DND-41 (cell line): ENCODE data around the gene SLC25A21.

Source experiments
- ATAC-seq: fragments of 200-7000 bp; cut with Tn5 transposase; 3 replicates; pipeline ENCODE4 v1.9.1; 2021; ENCODE audit warnings: low read depth; ENCODE audit not compliant: insufficient read depth
- DNase-seq: peaks from one replicate; pipeline ENCODE4 v3.0.0-alpha.2; 2020
- H2AFZ ChIP-seq: 2 replicates; pipeline ENCODE4 v1.6.0; 2012; ENCODE audit warnings: low read depth, low read length
- H3K27ac ChIP-seq: 2 replicates; pipeline ENCODE4 v1.5.1; 2012; ENCODE audit warnings: low read length, inconsistent platforms
- H3K27me3 ChIP-seq: fragments of 200-600 bp; sonication (generic); 2 replicates; pipeline ENCODE4 v1.6.0; 2012; ENCODE audit warnings: low read length, mild to moderate bottlenecking, inconsistent platforms; ENCODE audit not compliant: insufficient read depth, poor library complexity
- H3K36me3 ChIP-seq: 2 replicates; pipeline ENCODE4 v1.5.1; 2012; ENCODE audit warnings: low read length, inconsistent platforms; ENCODE audit not compliant: insufficient read depth
- H3K4me1 ChIP-seq: 2 replicates; pipeline ENCODE4 v1.5.1; 2012; ENCODE audit warnings: mild to moderate bottlenecking, low read length; ENCODE audit not compliant: insufficient read depth
- H3K4me2 ChIP-seq: 2 replicates; pipeline ENCODE4 v1.6.0; 2012; ENCODE audit warnings: mild to moderate bottlenecking, moderate library complexity, low read length, inconsistent platforms; ENCODE audit not compliant: insufficient read depth
- H3K4me3 ChIP-seq, 2 experiments: fragments of 200-600 bp in 1 of 2; shearing (Covaris generic) in 1 of 2; 2 replicates each; pipeline ENCODE4 v1.5.1; 2012 to 2016; ENCODE audit warnings: inconsistent platforms in 2 of 2, low read length in 2 of 2, mild to moderate bottlenecking in 2 of 2, low read depth in 1 of 2, moderate library complexity in 1 of 2
- H3K79me2 ChIP-seq: 2 replicates; pipeline ENCODE4 v1.6.0; 2012; ENCODE audit warnings: low read length, inconsistent platforms; ENCODE audit not compliant: insufficient read depth
- H3K9ac ChIP-seq: 2 replicates; pipeline ENCODE4 v1.6.0; 2012; ENCODE audit warnings: low read depth, mild to moderate bottlenecking, inconsistent platforms, low read length, moderate library complexity
- H3K9me3 ChIP-seq: 2 replicates; pipeline ENCODE4 v1.5.1; 2012; ENCODE audit warnings: low read length, moderate library complexity, mild to moderate bottlenecking, inconsistent platforms; ENCODE audit not compliant: insufficient read depth, severe bottlenecking
- H4K20me1 ChIP-seq: 2 replicates; pipeline ENCODE4 v1.6.0; 2012; ENCODE audit warnings: low read length; ENCODE audit not compliant: insufficient read depth
- EZH2 ChIP-seq: IDR thresholded peaks from 3 replicates; pipeline ENCODE4 v1.6.1; 2012; ENCODE audit warnings: borderline replicate concordance, low read depth, mild to moderate bottlenecking, moderate library complexity, low read length, inconsistent platforms; ENCODE audit not compliant: severe bottlenecking
- TF ChIP-seq, protein P1 (sequence below): IDR thresholded peaks from 2 replicates; pipeline ENCODE4 v1.5.1; 2012; ENCODE audit warnings: borderline replicate concordance, low read length, moderate library complexity, mild to moderate bottlenecking; ENCODE audit not compliant: poor library complexity, severe bottlenecking; ENCODE audit errors: extremely low read depth

Gene SLC25A21

DNA sequence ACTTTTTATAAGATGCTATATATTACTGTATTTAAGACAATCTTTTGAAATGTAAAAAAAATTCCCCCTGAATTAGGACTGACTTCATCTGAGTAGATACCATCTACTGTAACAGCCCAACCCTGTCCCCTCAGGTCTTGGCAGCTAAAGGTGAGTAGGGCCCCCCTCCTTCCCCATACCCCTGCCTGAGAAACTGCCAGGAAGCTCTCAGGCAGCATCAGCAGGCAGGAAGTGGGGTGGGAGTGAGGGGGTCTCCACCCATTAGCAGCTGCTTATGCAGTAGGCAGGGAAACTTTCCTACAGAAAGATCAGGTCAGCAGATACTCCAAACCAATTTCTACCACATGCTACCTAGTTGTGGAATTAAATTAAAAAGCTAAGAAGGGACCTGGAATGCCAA is 448.2 kb downstream of the SLC25A21 start:
- peak; percentile 78 for ATAC-seq
- no peak for TF ChIP-seq EZH2
- TF ChIP-seq, protein P1, sequence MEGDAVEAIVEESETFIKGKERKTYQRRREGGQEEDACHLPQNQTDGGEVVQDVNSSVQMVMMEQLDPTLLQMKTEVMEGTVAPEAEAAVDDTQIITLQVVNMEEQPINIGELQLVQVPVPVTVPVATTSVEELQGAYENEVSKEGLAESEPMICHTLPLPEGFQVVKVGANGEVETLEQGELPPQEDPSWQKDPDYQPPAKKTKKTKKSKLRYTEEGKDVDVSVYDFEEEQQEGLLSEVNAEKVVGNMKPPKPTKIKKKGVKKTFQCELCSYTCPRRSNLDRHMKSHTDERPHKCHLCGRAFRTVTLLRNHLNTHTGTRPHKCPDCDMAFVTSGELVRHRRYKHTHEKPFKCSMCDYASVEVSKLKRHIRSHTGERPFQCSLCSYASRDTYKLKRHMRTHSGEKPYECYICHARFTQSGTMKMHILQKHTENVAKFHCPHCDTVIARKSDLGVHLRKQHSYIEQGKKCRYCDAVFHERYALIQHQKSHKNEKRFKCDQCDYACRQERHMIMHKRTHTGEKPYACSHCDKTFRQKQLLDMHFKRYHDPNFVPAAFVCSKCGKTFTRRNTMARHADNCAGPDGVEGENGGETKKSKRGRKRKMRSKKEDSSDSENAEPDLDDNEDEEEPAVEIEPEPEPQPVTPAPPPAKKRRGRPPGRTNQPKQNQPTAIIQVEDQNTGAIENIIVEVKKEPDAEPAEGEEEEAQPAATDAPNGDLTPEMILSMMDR = no peak

DNA sequence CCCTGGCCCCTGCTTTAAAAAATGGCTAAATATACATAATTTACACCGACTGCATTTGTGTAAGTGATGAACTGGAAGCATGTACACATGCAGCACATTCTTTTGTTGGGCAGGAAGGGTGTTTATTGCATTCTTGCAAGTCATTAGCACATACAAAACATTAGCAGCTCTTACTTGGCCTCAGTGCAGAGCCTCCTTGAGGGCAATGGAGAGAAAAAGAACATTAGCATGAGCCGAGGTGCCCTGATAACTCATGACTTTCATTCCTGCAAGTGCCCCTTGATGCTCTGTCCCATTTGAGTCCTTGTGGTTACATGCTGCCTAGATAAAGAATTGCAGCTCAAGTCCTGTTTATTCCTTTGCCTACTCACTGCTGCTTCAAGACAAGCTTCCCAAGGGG is 448.9 kb downstream of the SLC25A21 start:
- H3K9ac ChIP-seq = peak overlapping the region; percentile 5; the same call in 1 of the 2 replicates
- no peaks in the 10 kb centered on the region for H3K27me3 ChIP-seq
- no peaks in the 10 kb centered on the region for H3K9me3 ChIP-seq
- peak overlapping the region; percentile 83 for H3K27ac ChIP-seq
- H3K79me2 ChIP-seq = no peaks in the 10 kb centered on the region
- ATAC-seq (no peak; the same call in 2 of the 3 replicates), DNase-seq (peak; percentile 13)
- no peak overlapping the region for H3K4me3 ChIP-seq
- peak overlapping the region; percentile 50 for H3K4me2 ChIP-seq
- H4K20me1 ChIP-seq = no peaks in the 10 kb centered on the region
- peaks cover 46% of the 10 kb centered on the region for H3K4me1 ChIP-seq
- no peak overlapping the region for H2AFZ ChIP-seq
- TF ChIP-seq EZH2 = no peak
- TF ChIP-seq, protein P1 = peak; percentile 16
- H3K36me3 ChIP-seq = no peaks in the 10 kb centered on the region

More for the DNA sequence above, 448.2 kb downstream of the SLC25A21 start:
- H2AFZ ChIP-seq = no peak overlapping the region
- no peak overlapping the region for H3K4me3 ChIP-seq
- peaks cover 46% of the 10 kb centered on the region for H3K4me1 ChIP-seq
- H3K9ac ChIP-seq = peak overlapping the region; percentile 32; the same call in 1 of the 2 replicates
- peak overlapping the region; percentile 83 for H3K27ac ChIP-seq
- H3K9me3 ChIP-seq = no peaks in the 10 kb centered on the region
- no peaks in the 10 kb centered on the region for H3K79me2 ChIP-seq
- H4K20me1 ChIP-seq = no peaks in the 10 kb centered on the region
- H3K4me2 ChIP-seq = peak overlapping the region; percentile 50
- peak; percentile 78 for DNase-seq
- H3K27me3 ChIP-seq = no peaks in the 10 kb centered on the region
- H3K36me3 ChIP-seq = no peaks in the 10 kb centered on the region

DNA sequence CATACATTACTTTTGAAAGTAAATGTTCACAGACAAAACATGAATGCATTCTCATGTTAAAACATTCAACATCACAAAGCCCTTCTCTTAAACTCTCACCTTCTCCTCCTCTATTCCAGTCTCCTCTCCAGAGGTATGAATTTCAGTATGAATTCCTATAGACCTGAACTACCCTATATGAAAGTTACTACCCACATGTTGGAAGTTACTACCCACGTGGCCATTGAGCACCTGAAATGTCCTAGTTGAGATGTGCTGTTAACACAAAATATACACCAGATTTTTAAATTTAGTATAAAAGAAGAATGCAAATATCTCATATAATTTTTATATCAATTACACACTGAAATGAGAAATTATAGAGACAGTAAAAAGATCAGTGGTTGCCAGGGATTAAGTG is 450.5 kb downstream of the SLC25A21 start:
- Histone ChIP-seq H4K20me1 (no peaks in the 10 kb centered on the region), H3K27ac (no peak overlapping the region), H3K27me3 (no peaks in the 10 kb centered on the region), H3K9me3 (no peaks in the 10 kb centered on the region), H3K79me2 (no peaks in the 10 kb centered on the region), H3K9ac (no peak overlapping the region), H3K4me1 (peaks cover 42% of the 10 kb centered on the region), H3K4me2 (no peak overlapping the region), H3K36me3 (no peaks in the 10 kb centered on the region), H2AFZ (no peak overlapping the region), H3K4me3 (no peak overlapping the region)
- TF ChIP-seq, protein P1 = no peak
- TF ChIP-seq EZH2 = no peak
- ATAC-seq (no peak), DNase-seq (no peak)

DNA sequence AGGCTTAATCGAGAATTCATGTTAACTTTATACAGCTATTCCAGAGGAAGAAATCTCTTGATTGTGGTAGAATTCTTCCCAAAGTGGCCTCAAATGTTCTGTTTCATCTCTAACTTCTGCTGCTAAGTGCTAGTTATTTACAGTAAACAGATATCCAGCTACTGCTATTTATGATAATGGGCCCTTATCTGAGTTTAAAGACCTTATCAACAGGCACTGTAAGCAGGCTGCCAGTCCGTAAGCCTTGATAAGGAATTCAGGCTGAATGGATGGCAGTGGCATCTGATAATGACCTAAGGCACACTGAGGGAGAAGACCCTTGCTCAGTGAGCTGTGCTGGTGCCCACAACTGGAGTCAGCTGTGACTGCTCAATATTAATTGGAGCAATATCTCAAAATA is 451.7 kb downstream of the SLC25A21 start:
- H3K9ac ChIP-seq = no peak overlapping the region
- H3K27ac ChIP-seq = no peak overlapping the region
- TF ChIP-seq, protein P1 = no peak
- TF ChIP-seq EZH2 = no peak
- no peaks in the 10 kb centered on the region for H4K20me1 ChIP-seq
- H3K4me3 ChIP-seq = no peak overlapping the region
- H3K36me3 ChIP-seq = no peaks in the 10 kb centered on the region
- no peaks in the 10 kb centered on the region for H3K9me3 ChIP-seq
- no peak overlapping the region for H3K4me2 ChIP-seq
- DNase-seq = no peak
- ATAC-seq = no peak
- H2AFZ ChIP-seq = no peak overlapping the region
- H3K27me3 ChIP-seq = no peaks in the 10 kb centered on the region
- H3K4me1 ChIP-seq = peaks cover 29% of the 10 kb centered on the region
- H3K79me2 ChIP-seq = no peaks in the 10 kb centered on the region
